ENCODE measurements around the gene SPATA18.
"Not testable (repeated sequence)": the region's sequence is repeated elsewhere in the genome, so short reads cannot be mapped to it uniquely, and the experiment has no call there.

Gene SPATA18

GRCh38 chr4:52110171-52110570 is 59.1 kb downstream of the SPATA18 start:
- DNase-seq, result no peak

GRCh38 chr4:52111995-52112394 is 60.9 kb downstream of the SPATA18 start:
- DNase-seq, result no peak

GRCh38 chr4:52112411-52112810 is 61.3 kb downstream of the SPATA18 start:
- no peak for DNase-seq

DNA sequence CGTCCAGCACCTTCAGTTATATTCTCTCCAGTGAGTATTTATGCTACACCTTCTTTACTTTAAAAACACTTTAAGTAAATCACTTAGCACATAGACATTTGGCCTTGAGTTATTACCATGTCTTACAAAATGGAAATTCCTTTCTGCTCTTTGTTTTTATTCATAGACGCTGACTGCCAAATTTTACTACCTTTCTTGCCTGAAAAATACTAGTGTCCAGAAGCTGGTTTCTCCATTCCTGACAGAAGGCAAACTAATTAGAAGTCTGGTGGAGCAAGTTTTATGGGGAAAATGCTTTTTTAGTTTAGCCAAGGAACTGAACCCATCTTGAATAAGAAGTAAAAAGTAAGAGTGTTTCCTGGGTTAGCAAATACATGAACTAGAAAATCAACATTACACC is 65.5 kb downstream of the SPATA18 start:
- DNase-seq, result no peak

- DNase-seq, result no peak
These were observed 75.1 kb downstream of the SPATA18 start for GRCh38 chr4:52126226-52126625.

- no peak for DNase-seq
These were observed 75.9 kb downstream of the SPATA18 start for GRCh38 chr4:52126966-52127365.

DNA sequence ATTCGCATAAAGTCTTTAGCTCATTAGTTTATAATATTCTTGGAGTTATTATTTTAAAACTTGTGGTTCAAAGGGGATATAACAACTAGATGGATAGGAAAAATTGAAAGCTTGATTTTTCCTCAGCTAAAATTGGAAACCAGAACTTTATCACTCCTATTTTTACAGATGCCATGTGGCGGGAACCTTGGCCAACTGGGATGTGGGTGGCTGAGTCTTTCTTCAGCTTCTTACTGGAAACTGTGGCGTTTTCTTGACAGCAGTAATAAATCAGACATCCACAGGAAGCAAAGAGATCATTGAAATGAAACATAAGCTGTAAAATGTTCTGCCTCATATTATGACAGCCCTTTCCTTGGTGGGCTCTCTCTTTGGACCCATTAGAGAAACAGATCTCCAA is 84.1 kb downstream of the SPATA18 start:
- no peak for DNase-seq

DNA sequence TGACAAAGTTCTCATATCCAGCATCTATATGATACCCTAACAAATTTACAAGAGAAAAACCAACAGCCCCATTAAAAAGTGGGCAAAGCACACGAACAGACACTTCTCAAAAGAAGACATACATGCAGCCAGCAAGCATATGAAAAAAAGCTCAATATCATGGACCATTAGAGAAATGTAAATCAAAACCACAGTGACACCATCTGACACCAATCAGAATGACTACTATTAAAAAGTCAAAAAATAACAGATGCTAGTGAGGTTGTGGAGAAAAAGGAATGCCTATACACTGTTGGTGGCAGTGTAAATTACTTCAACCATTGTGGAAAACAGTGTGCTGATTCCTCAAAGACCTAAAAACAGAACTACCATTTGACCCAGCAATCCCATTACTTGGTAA is 86.0 kb downstream of the SPATA18 start:
- DNase-seq, result not testable (repeated sequence)

- no peak for DNase-seq
These were observed 91.7 kb downstream of the SPATA18 start for GRCh38 chr4:52142816-52143215.

DNA sequence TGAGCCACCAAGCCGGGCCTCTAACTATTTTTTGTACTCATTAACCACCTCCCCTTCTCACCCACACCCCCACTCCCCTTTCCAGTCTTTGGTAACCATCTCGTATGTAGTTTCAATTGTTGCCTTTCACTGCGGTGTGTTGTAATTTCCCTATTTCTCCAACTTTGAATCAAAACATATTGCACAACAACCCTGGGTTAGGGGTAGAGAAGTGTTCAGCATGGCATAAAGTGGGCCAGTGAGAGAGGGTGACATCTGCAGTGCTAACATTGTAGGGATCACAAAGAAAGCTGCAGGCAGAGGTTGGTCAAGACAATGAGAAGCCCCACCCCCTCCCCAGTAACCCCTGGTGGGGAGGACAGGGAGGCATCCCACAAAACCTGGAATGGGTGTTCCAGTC is 92.7 kb downstream of the SPATA18 start:
- DNase-seq, result no peak

- DNase-seq, result no peak
These were observed 93.3 kb downstream of the SPATA18 start for GRCh38 chr4:52144372-52144771.
